Mesodermal cell (in vitro differentiated cells): ENCODE measurements around the gene MTAP.

ENCODE experiments used
- H3K27ac ChIP-seq: 2 replicates; pipeline ENCODE4 v1.7.0; 2013; ENCODE audit warnings: mild to moderate bottlenecking, low read depth, low read length, moderate library complexity; ENCODE audit not compliant: severe bottlenecking
- H3K36me3 ChIP-seq: 2 replicates; pipeline ENCODE4 v1.7.1; 2013; ENCODE audit warnings: mild to moderate bottlenecking, low read length, moderate library complexity; ENCODE audit not compliant: control insufficient read depth, insufficient read depth
- H3K4me1 ChIP-seq: one replicate; pipeline ENCODE4 v1.7.1; 2013; ENCODE audit warnings: mild to moderate bottlenecking, low read length; ENCODE audit not compliant: insufficient read depth, control insufficient read depth, poor library complexity, severe bottlenecking
- H3K4me3 ChIP-seq: 2 replicates; pipeline ENCODE4 v1.7.0; 2013; ENCODE audit warnings: low read length, control low read depth, mild to moderate bottlenecking; ENCODE audit not compliant: insufficient read depth, poor library complexity, severe bottlenecking; ENCODE audit errors: extremely low read depth
- H3K9me3 ChIP-seq: 2 replicates; pipeline ENCODE4 v1.7.1; 2013; ENCODE audit warnings: mild to moderate bottlenecking, low read length, moderate library complexity; ENCODE audit not compliant: control insufficient read depth
- WGBS, 2 experiments: methylation state at CpG; one replicate each; pipeline ENCODE4 v1.1.5; 2013; ENCODE audit warnings: missing lambda C conversion rate in 2 of 2; ENCODE audit not compliant: insufficient coverage in 2 of 2; 5-methylcytosine and 5-hydroxymethylcytosine counted together

Gene MTAP

DNA sequence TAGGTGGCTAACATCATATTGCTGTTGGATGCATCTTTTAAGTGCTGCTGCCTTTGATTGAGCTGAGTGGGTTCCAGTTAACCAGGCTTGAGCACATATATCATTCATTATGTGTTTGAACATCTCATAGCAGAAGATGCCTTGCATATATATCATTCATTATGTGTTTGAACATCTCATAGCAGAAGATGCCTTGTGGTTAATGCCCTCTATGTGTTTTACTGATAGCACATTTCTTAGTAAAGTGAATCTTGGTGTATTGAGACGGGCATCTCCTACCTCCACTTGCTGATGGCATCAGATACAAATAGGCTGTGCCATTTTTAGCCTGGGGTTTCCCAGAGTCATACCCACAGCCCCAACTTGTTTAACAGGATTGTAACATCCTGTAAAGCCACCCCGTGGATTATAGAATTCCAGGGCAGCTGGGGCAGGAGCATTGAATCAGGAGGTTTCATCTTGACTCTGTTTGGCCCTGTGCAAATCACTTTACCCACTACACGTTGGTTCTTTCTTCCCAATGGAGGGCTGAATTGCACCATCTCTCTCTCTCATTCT is 26.5 kb downstream of the MTAP start:
- Histone ChIP-seq H3K27ac (no peak overlapping the region), H3K4me1 (peaks cover 6% of the 10 kb centered on the region), H3K9me3 (no peaks in the 10 kb centered on the region), H3K36me3 (peaks cover 87% of the 10 kb centered on the region), H3K4me3 (no peak overlapping the region)
- WGBS, 2 experiments: 91 to 100% methylated on average over 1 of the region's 3 CpGs

DNA sequence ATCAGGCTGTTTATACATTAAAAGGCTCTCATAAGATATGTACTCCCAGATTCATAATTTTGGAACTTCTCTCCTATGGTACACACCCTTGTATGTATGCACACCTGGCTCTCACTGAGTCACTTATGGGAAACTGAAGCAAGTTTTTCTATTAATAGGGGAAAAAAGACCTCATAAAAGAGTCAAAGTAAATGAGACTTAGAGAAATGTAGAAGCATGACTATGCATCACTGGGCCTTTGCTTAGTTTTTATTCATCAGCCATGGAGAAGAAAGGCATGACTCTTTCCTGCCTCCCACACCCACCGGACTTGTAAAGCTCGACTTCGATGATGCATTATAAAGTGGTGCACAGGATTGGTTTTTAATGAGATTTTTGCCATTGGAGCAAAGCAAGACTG is 28.2 kb downstream of the MTAP start:
- peaks cover 88% of the 10 kb centered on the region for H3K36me3 ChIP-seq
- H3K4me1 ChIP-seq: peaks cover 6% of the 10 kb centered on the region
- H3K4me3 ChIP-seq: no peak overlapping the region
- WGBS, 2 experiments: 100% methylated on average over 3 of the region's 3 CpGs; no CpG with 5 or more reads in 1 of the 2 experiments
- H3K27ac ChIP-seq: no peak overlapping the region
- H3K9me3 ChIP-seq: no peaks in the 10 kb centered on the region

DNA sequence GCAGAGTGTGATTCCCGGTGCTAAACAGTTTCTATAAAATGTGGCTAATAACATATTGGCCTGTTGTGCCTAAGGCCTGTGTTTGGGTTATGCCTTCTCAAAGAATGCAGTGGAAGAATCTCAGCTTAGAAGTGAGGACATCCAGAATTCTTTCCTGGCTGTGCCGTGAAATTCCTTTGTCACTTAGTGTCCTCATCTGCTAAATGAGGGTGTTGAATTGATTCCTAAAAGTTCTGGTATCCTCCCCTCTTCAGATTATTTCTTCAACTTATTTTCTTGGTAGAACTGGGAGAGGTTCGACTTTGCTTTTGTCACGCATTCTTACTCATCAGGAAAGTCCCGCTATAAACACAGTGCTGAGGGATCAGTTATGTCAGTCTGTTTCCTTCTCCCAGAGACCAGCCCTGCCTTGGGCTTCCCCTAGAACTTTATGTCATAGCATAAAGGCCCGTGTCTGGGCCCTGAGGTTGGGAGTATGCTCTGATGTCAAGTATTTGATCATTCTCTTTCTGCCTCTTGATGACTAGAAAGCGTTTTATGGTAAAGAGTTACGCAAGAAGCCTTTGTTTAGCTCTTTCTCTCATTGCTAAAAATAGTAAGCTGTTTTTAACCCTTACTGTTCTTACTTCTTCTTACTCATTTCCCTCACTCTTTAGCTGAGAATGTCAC is 29.5 kb downstream of the MTAP start:
- no peak overlapping the region for H3K4me3 ChIP-seq
- no peaks in the 10 kb centered on the region for H3K9me3 ChIP-seq
- H3K4me1 ChIP-seq: peaks cover 6% of the 10 kb centered on the region
- WGBS, 2 experiments: 82 to 84% methylated on average over 3 to 4 of the region's 8 CpGs
- peaks cover 91% of the 10 kb centered on the region for H3K36me3 ChIP-seq
- peak overlapping the region; percentile 74 for H3K27ac ChIP-seq

DNA sequence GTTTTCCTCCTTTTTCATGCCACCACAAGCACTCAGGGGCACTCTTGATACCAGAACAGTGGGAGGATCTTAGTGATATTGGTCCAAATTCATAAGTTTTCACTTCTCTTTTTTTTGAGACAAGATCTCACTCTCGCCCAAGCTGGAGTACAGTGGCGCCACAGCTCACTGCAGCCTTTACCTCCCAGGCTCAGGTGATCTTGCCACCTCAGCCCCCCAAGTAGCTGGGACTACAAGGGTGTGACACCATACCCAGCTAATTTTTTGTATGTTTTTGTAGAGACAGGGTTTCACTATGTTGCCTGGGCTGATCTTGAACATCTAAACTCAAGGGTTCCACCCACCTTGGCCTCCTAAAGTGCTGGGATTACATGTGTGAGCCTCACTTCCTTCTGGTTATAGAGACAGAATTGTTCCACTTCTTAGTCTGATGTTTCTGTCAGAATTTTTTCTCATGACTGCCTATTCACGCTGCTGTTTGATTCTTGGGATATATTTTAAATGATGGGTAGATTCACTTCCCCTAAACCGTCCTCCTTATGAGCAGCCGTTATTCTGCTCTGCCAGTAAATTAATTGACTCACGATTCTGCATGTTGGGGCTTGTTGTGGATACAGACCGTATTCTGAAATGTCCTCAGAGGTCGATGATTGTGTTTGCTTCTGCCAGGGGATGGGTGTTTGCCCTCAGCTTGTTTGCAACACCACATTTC is 30.8 kb downstream of the MTAP start:
- 96 to 97% methylated on average over 5 of the region's 8 CpGs for WGBS, 2 experiments
- Histone ChIP-seq H3K4me1 (peaks cover 6% of the 10 kb centered on the region), H3K36me3 (peaks cover 90% of the 10 kb centered on the region), H3K27ac (no peak overlapping the region), H3K9me3 (no peaks in the 10 kb centered on the region), H3K4me3 (no peak overlapping the region)

DNA sequence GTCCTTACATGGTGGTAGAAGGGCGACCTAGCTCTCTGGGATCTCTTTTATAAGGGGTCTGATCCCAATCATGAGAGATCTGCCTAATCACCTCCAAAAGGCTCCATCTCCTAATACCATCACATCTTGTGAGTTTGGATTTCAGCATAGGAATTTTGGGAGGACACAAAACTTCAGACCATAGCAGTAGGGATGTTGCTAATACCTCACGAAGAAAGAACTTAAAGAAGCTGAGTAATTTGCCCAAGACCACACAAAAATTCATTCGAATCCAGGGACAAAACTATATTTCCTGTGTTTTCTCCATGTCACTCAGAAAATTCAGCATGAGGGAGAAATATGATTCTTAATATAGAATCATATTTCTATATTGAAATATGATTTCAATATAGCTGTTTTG is 32.7 kb downstream of the MTAP start:
- peaks cover 90% of the 10 kb centered on the region for H3K36me3 ChIP-seq
- H3K9me3 ChIP-seq: no peaks in the 10 kb centered on the region
- H3K4me1 ChIP-seq: peaks cover 6% of the 10 kb centered on the region
- H3K4me3 ChIP-seq: no peak overlapping the region
- WGBS, 2 experiments: 100% methylated on average over 1 of the region's 3 CpGs; no CpG with 5 or more reads in 1 of the 2 experiments
- H3K27ac ChIP-seq: no peak overlapping the region

DNA sequence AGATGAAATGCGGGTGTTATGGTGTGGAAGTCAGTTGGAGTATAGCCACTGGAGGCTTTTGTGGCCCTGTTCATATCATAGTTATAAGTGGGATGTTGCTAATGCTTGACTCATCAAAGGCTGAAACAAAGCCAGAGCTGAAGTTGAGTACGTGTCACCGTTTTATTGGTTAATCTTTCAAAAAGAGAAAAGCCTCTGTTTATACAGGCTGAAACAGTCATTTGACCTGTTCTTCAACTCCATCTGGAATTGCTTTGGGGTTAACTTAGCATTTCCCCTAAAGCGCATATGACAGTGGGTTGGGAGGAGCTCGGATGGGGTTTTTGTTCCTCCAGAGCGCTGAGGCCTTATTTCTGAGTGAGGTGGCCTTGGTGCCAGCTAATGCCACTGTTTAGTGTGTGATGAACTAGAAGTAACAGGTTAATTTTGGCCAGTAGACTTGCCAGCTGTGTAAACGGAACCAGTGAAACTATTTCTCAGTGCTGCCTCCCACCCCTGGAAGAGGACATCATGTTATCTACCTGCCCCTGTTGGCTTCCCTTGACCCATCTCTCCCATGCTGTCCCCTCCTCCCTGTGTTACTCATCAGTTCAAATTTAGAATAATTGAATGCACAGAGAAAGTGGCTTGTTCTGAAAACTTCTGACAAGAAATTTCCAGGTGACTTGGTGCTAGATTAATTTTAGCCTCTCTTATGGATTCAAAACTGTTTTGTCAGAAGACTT is 34.2 kb downstream of the MTAP start:
- 95 to 98% methylated on average over 6 to 7 of the region's 7 CpGs for WGBS, 2 experiments
- Histone ChIP-seq H3K36me3 (peaks cover 91% of the 10 kb centered on the region), H3K9me3 (peaks cover 6% of the 10 kb centered on the region), H3K4me1 (peaks cover 6% of the 10 kb centered on the region), H3K4me3 (no peak overlapping the region), H3K27ac (no peak overlapping the region)

DNA sequence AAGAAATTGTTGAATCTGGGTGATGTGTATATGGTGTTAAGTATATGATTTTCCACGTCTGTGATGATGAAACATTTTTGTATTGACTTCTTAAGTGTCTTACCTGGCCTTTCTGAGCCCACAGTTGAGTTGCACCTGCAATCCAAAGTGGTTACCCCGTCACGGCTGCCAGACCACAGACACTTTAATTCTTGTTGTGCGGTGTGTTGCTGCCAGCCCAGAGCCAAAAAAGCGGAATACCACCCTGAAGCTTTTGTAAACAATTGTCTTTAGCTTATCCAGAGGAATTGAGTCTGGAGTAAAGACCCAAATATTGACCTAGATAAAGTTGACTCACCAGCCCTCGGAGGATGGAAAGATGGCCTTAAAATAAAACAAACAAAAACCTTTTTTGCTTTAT is 35.1 kb downstream of the MTAP start:
- Histone ChIP-seq H3K36me3 (peaks cover 97% of the 10 kb centered on the region), H3K4me1 (no peaks in the 10 kb centered on the region), H3K9me3 (peaks cover 15% of the 10 kb centered on the region), H3K27ac (no peak overlapping the region), H3K4me3 (no peak overlapping the region)
- 89 to 100% methylated on average over 4 to 5 of the region's 6 CpGs for WGBS, 2 experiments

DNA sequence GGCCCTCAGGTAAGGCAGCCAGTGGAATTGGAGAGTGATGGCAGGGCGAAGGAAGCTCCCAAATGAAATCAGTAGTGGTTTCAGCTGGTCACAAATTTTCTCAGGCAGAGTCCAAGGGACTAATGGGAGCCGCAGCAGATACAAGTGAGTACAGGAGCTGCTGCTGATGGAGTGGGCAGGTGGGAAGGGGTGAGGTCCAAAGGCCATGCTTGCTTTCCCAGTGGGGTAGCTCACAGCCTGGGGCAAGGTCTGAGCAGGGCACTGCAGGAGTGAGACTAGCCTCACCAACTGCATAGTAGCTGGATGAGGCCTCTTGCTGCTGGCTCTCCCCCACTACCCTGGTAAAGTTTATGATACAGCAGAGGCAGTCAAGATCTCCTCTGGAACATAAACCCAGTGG is 38.2 kb downstream of the MTAP start:
- H3K4me3 ChIP-seq: no peak overlapping the region
- H3K9me3 ChIP-seq: peaks cover 26% of the 10 kb centered on the region
- peaks cover 92% of the 10 kb centered on the region for H3K36me3 ChIP-seq
- H3K4me1 ChIP-seq: no peaks in the 10 kb centered on the region
- 50% methylated on average over 2 of the region's 2 CpGs for WGBS, 2 experiments
- no peak overlapping the region for H3K27ac ChIP-seq

DNA sequence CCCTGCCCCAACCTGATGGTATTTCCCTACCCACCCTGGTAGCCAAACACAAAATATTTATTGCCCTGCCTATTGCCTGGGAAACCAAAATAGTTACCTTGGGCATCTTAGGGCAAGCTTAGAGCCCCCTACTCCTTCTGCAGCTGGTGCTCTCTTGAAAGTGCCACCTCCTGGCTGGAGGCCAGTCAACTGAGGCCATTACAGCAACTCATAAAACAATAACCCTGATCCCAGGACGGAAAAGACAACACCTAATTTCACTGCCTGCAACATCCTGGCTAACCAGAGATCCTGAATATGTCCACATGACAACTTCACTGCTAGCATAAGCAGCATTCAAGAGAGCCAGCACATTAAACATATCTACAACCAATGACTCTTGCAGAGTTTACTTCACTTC is 38.7 kb downstream of the MTAP start:
- Histone ChIP-seq H3K9me3 (peaks cover 31% of the 10 kb centered on the region), H3K27ac (no peak overlapping the region), H3K4me1 (no peaks in the 10 kb centered on the region), H3K4me3 (no peak overlapping the region), H3K36me3 (peaks cover 92% of the 10 kb centered on the region)
- WGBS, 2 experiments: 71 to 92% methylated on average over 1 of the region's 1 CpG

DNA sequence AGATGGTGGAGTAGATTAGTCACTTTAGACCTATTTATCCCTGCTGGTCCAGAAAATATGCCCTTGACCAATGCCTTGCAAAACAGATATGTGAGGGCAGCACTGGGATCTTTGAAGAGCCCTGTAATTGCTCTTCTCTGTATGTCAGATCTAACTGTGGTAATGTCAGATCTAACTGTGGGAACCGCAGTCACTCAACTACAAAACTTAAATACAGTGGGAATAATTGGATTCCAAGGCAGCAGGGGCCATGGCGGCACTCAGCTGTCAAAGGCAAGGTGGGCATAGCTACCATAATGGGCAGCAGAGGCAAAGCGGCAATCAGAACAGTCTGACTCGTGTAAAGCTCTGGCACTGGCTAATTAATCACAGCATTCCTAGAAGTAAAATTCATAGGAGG is 46.2 kb downstream of the MTAP start:
- H3K9me3 ChIP-seq: peaks cover 24% of the 10 kb centered on the region
- H3K36me3 ChIP-seq: peaks cover 72% of the 10 kb centered on the region

More for the DNA sequence above, 46.2 kb downstream of the MTAP start:
- no peak overlapping the region for H3K27ac ChIP-seq
- no peaks in the 10 kb centered on the region for H3K4me1 ChIP-seq
- no peak overlapping the region for H3K4me3 ChIP-seq
- 90 to 100% methylated on average over 2 to 4 of the region's 4 CpGs for WGBS, 2 experiments
